Sigmoid colon (tissue), 7 donors: ENCODE results near the gene UBE2D4. TPM values are rescaled to one million over a fixed set of nuclear protein-coding genes. Genes with fewer than 3 reads are reported as not detected.
A peak's percentile ranks its signal among the peaks of the same experiment; 100 is the strongest.

ENCODE experiments used
- DNase-seq: peaks from one replicate; pipeline ENCODE4 v3.0.0-alpha.2; 2019
- H3K27ac ChIP-seq, 4 donors: fragments of 200-600 bp; sonication (generic); one replicate each; pipeline ENCODE4 v1.5.1; 2016 to 2019; ENCODE audit warnings: mild to moderate bottlenecking in 1 of 4
- H3K27me3 ChIP-seq, 3 donors: fragments of 200-600 bp; sonication (generic); one replicate each; pipeline ENCODE4 v1.5.1; 2019; ENCODE audit warnings: mild to moderate bottlenecking in 1 of 3
- H3K36me3 ChIP-seq, 4 donors: fragments of 200-600 bp; sonication (generic); one replicate each; pipeline ENCODE4 v1.5.1; 2016 to 2019
- H3K4me1 ChIP-seq, 4 donors: fragments of 200-600 bp; sonication (generic); one replicate each; pipeline ENCODE4 v1.5.1; 2017 to 2019
- H3K4me3 ChIP-seq, 4 donors: fragments of 200-600 bp; sonication (generic); one replicate each; pipeline ENCODE4 v1.5.1; 2017 to 2019; ENCODE audit warnings: mild to moderate bottlenecking in 2 of 4, moderate library complexity in 1 of 4
- H3K9me3 ChIP-seq, 4 donors: fragments of 200-600 bp in 3 of 4; sonication (generic) in 3 of 4; one replicate each; pipeline versions ENCODE4 v1.5.1 to v1.6.1; 2013 to 2019
- EP300 ChIP-seq, 4 donors: sonication (generic); formaldehyde crosslinking; IDR thresholded peaks; one replicate each; pipeline ENCODE4 v1.6.1; 2017; ENCODE audit warnings: antibody characterized with exemption in 4 of 4
- POLR2A ChIP-seq, 2 donors: fragments of 450-650 bp; IDR thresholded peaks; one replicate each; pipeline ENCODE4 v1.6.1; 2016; ENCODE audit warnings: antibody characterized with exemption in 2 of 2, mild to moderate bottlenecking in 2 of 2, moderate library complexity in 2 of 2
- POLR2AphosphoS5 ChIP-seq, 4 donors: sonication (generic); formaldehyde crosslinking; IDR thresholded peaks; one replicate each; pipeline ENCODE4 v1.6.1; 2017; ENCODE audit warnings: antibody characterized with exemption in 4 of 4
- WGBS, 2 donors: extraction: QIAGEN DNeasy Blood & Tissue Kit; methylation state at CpG; one replicate each; pipeline ENCODE4 v1.1.7; 2013; 5-methylcytosine and 5-hydroxymethylcytosine counted together
- intact Hi-C: fragments of 100-400 bp; cut with DNase I; formaldehyde crosslinking; loops from one replicate; pipeline ENCODE4 v1.15.1; 2023
- polyA plus RNA-seq, 3 donors: library from polyadenylated mRNA; stranded (reverse); fragments of 200-250 nt; gene quantifications; one replicate each; pipeline ENCODE4 v1.2.3, GENCODE V29; 2013
- total RNA-seq, 4 donors: library from RNA; depleted of rRNA; stranded (reverse); fragments of >200 nt; gene quantifications; one replicate each; pipeline ENCODE4 v1.1.0, GENCODE V29; 2016
- TF ChIP-seq, protein P1 (sequence below), 4 experiments: fragments of 450-650 bp in 3 of 4; fragments of 200-600 bp in 1 of 4; IDR thresholded peaks; one replicate each; pipeline ENCODE4 v1.5.1; 2016 to 2019; ENCODE audit warnings: antibody characterized with exemption in 4 of 4, mild to moderate bottlenecking in 3 of 4, moderate library complexity in 2 of 4
- donor health status: healthy with polysubstance abuse.
- donor health status: Bipolar disorder and iron deficiency.
- donor health status: healthy.

UBE2D4 gene
- total and polyA plus RNA-seq, 7 donors, result 7.5 to 37.1 (median 24.0) TPM

- Histone ChIP-seq H3K4me1 (peaks cover 0 to 13% (median 7%) of the 10 kb centered on the region in 4 donors), H3K36me3 (no peaks in the 10 kb centered on the region), H3K27ac (no peak overlapping the region), H3K27me3 (no peaks in the 10 kb centered on the region), H3K9me3 (no peaks in the 10 kb centered on the region), H3K4me3 (no peak overlapping the region)
- 15 to 50% methylated on average over 2 of the region's 2 CpGs for WGBS, 2 donors
- no peak for DNase-seq
- TF ChIP-seq POLR2A (IDR thresholded peaks at IDR 0.05), result no peak
- TF ChIP-seq, protein P1, sequence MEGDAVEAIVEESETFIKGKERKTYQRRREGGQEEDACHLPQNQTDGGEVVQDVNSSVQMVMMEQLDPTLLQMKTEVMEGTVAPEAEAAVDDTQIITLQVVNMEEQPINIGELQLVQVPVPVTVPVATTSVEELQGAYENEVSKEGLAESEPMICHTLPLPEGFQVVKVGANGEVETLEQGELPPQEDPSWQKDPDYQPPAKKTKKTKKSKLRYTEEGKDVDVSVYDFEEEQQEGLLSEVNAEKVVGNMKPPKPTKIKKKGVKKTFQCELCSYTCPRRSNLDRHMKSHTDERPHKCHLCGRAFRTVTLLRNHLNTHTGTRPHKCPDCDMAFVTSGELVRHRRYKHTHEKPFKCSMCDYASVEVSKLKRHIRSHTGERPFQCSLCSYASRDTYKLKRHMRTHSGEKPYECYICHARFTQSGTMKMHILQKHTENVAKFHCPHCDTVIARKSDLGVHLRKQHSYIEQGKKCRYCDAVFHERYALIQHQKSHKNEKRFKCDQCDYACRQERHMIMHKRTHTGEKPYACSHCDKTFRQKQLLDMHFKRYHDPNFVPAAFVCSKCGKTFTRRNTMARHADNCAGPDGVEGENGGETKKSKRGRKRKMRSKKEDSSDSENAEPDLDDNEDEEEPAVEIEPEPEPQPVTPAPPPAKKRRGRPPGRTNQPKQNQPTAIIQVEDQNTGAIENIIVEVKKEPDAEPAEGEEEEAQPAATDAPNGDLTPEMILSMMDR (IDR thresholded peaks at IDR 0.05), result no peak
- TF ChIP-seq EP300 (IDR thresholded peaks at IDR 0.05), result no peak
- TF ChIP-seq POLR2AphosphoS5 (IDR thresholded peaks at IDR 0.05), result no peak
- intact Hi-C loops, result no loop called here
These were observed 4.8 kb upstream of the UBE2D4 start for GRCh38 chr7:43921423-43921822.

DNA sequence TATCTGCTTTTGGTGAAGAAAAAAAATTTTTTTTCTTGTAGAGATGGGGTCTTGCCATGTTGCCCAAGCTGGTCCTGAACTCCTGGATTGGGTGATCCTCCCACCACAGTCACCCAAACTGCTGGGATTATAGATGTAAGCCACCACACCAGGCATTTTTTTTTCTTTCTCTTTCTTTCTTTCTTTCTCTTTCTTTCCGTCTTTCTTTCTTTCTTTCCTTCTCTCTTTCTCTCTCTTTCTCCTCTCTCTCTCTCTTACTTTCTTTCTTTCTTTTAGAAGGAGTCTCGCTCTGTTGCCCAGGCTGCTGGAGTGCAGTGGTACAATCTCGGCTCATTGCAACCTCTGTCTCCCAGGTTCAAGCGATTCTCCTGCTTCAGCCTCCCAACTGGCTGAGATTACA is 3.5 kb upstream of the UBE2D4 start:
- peaks cover 0 to 19% (median 12%) of the 10 kb centered on the region in 4 donors for H3K4me1 ChIP-seq
- no peak overlapping the region for H3K27ac ChIP-seq
- no peak for DNase-seq
- no peaks in the 10 kb centered on the region for H3K27me3 ChIP-seq
- no peaks in the 10 kb centered on the region for H3K36me3 ChIP-seq
- H3K9me3 ChIP-seq, result no peaks in the 10 kb centered on the region
- intact Hi-C loops, result no loop called here
- 93 to 96% methylated on average over 4 of the region's 4 CpGs for WGBS, 2 donors
- TF ChIP-seq, protein P1 (IDR thresholded peaks at IDR 0.05), result no peak
- TF ChIP-seq POLR2A (IDR thresholded peaks at IDR 0.05) (no peak), POLR2AphosphoS5 (IDR thresholded peaks at IDR 0.05) (no peak), EP300 (IDR thresholded peaks at IDR 0.05) (no peak)
- no peak overlapping the region for H3K4me3 ChIP-seq

DNA sequence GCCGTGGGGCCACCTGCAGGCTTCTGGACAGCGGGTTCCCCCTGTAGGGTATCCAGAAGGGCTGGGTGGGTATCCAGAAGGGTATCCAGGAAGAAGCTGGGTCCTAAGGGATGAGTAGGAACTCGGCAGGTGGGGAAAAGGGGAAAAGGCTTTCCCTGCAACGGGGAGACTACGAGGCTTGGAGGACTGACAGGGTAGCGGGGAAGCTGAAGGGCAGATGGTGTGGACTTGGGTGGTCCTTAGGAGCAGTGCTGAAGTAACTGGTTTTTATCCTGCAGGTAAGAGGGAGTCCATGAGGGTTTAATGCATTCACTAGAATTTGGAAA is 525 bp downstream of the UBE2D4 start:
- DNase-seq, result no peak
- H3K27me3 ChIP-seq, result no peaks in the 10 kb centered on the region
- TF ChIP-seq EP300 (IDR thresholded peaks at IDR 0.05) (no peak), POLR2AphosphoS5 (IDR thresholded peaks at IDR 0.05) (no peak), POLR2A (IDR thresholded peaks at IDR 0.05) (no peak)
- TF ChIP-seq, protein P1 (IDR thresholded peaks at IDR 0.05), result peak in 1 of 4 experiments; percentile 23
- intact Hi-C loops, result loop anchor here (1.0 to 5.0 kb wide), 2 partner anchors 57 to 196 kb away; partner anchors contain the start of genes MRPS24 and POLD2
- H3K9me3 ChIP-seq, result no peaks in the 10 kb centered on the region
- H3K27ac ChIP-seq, result peak overlapping the region; percentile 86 to 95 (median 92)
- 2% methylated on average over 6 of the region's 6 CpGs for WGBS, 2 donors
- peaks cover 0 to 19% (median 12%) of the 10 kb centered on the region in 4 donors for H3K4me1 ChIP-seq
- H3K36me3 ChIP-seq, result no peaks in the 10 kb centered on the region
- peak overlapping the region; percentile 49 to 66 (median 64) for H3K4me3 ChIP-seq

DNA sequence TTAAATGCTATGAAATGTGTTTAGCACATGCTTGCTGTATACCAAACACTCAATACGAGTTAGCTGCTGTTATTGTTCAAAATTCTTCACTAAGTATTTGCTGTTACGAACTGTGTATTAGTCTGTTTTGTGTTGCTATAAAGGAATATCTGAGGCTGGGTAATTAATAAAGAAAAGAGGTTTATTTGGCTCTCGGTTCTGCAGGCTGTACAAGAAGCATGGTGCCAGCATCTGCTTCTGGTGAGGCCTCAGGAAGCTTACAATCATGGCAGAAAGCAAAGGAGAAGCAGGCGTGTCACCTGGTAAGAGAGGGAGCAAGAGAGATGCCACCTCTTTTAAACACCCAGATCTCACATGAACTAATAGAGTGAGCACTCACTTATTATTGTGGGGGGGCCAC is 1.6 kb downstream of the UBE2D4 start:
- WGBS, 2 donors, result 94 to 95% methylated on average over 4 of the region's 4 CpGs
- H3K27ac ChIP-seq, result no peak overlapping the region
- no peak for DNase-seq
- H3K4me1 ChIP-seq, result peaks cover 0 to 19% (median 12%) of the 10 kb centered on the region in 4 donors
- intact Hi-C loops, result loop anchor here (5.0 kb wide), 1 partner anchor 194 kb away; the partner anchor contains the start of gene POLD2
- no peak for TF ChIP-seq EP300 (IDR thresholded peaks at IDR 0.05)
- no peak for TF ChIP-seq POLR2A (IDR thresholded peaks at IDR 0.05)
- no peak for TF ChIP-seq POLR2AphosphoS5 (IDR thresholded peaks at IDR 0.05)
- TF ChIP-seq, protein P1 (IDR thresholded peaks at IDR 0.05), result no peak
- H3K36me3 ChIP-seq, result no peaks in the 10 kb centered on the region
- no peak overlapping the region for H3K4me3 ChIP-seq
- H3K9me3 ChIP-seq, result no peaks in the 10 kb centered on the region
- H3K27me3 ChIP-seq, result no peaks in the 10 kb centered on the region
